Measurements from ENCODE around the gene SGPL1.
A peak's percentile ranks its signal among the peaks of the same experiment; 100 is the strongest.

Gene SGPL1

GRCh38 chr10:70921285-70921684 lies 105.5 kb downstream of the SGPL1 start:
- DNase-seq (ENCODE audit: low spot score): no peak

GRCh38 chr10:70923696-70924095 lies 107.9 kb downstream of the SGPL1 start:
- peak; percentile 43 for DNase-seq (ENCODE audit: low spot score)

DNA sequence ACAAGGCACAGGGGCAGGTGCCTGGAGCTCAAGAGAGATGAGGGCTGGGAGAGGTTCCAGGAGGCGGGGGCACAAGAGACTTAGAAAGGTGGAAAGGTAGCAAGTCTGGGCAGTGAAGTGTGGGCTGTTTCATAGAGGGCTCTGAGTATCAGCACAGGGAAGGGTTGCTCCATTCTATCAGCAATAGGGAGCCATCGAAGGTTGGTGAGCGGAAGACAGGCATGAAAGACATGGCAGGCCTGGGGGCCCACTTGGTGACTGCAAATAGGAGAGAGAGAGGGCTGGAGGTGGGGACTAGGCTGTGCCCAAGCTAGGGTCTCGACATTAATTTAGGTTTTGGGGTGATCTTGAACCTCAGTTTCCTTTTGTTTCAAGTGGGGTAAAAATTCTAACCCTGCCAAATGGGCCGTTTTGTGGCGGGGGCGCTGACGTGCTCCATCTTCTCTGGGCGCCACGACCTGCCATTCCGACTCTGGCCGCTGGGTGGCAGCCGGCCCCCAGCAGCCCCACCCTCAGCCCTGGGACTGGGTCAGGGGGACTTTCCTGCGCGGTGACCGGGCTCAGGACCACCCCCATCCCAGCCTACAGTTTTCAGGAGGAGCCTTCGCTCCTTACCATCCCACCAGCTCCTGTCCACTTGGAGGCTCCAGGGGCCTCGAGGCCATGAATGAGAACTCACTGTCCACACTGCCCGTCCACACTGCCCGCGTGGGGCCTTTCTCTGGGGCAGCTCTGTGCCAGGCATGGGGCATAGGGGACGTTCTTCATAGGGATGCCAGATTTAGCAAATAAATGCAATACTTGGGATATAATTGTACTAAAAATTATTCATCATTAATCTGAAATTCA lies 109.9 kb downstream of the SGPL1 start:
- DNase-seq (ENCODE audit: low spot score): peak; percentile 35

DNA sequence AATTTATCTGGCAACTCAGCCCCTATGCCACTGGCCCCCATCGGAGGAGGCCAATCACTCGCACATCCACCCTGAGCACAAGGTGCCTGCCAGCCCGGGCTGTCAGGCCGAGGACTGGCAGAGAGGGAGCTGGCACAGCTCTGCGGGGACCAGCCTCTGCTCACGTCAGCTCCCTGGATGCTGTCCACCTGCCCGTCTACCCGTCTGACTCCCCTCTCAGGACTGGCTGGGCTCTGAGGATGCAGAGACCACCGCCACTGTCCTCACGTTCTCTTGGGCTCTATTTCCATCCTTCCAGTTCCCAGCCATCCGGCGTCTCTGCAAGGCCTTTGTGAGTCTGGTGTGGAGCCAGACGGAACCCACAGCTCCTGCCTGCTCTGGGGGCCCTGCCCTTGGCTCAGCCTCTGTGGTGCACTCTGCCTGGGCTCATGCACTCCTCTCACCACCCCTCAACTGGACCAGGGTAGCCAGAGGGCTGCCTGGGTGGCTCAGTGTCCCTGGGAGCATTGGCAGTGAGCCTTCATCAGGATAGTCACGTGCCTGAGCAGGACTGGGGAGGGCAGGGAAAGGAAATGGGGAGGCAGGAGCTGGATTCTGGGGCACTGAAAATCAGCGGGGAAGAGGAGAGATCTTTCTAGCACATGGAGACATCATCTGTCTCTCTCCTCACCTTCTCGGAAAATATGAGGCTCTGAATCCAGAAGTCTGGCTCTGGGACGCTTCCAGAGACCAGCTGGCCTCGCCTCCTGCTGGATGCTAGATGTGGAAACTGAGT lies 110.7 kb downstream of the SGPL1 start:
- DNase-seq (ENCODE audit: low spot score): no peak

- DNase-seq (ENCODE audit: low spot score): no peak
Measured at GRCh38 chr10:70927189-70927943, 111.6 kb downstream of the SGPL1 start.

GRCh38 chr10:70928140-70928539 lies 112.4 kb downstream of the SGPL1 start:
- no peak for DNase-seq (ENCODE audit: low spot score)

- no peak for DNase-seq (ENCODE audit: low spot score)
Measured at GRCh38 chr10:70930263-70931000, 114.7 kb downstream of the SGPL1 start.

Data from LoVo (cell line).